Activated T-helper 1 cell treated with anti-CD3 and anti-CD28 coated beads, Interleukin-2, amount 50 U/mL, for 16 hours (primary cell): Measurements from ENCODE around the gene CCSER2.
A peak's percentile ranks its signal among the peaks of the same experiment; 100 is the strongest.
"Not testable (repeated sequence)": the region's sequence is repeated elsewhere in the genome, so short reads cannot be mapped to it uniquely, and the experiment has no call there.

Source experiments
- DNase-seq, 2 donors: peaks; one replicate each; pipeline ENCODE4 v3.0.0-alpha.2; 2020; ENCODE audit warnings: low read depth in 1 of 2, low spot score in 1 of 2

Gene CCSER2

GRCh38 chr10:84388148-84388547 lies 59.8 kb downstream of the CCSER2 start:
- no peak for DNase-seq

GRCh38 chr10:84390364-84390763 lies 62.0 kb downstream of the CCSER2 start:
- no peak for DNase-seq

- DNase-seq = no peak
These were observed 62.9 kb downstream of the CCSER2 start for GRCh38 chr10:84391326-84391725.

GRCh38 chr10:84392181-84392580 lies 63.8 kb downstream of the CCSER2 start:
- no peak for DNase-seq

GRCh38 chr10:84395581-84395980 lies 67.2 kb downstream of the CCSER2 start:
- DNase-seq = no peak

- DNase-seq = no peak
These were observed 69.4 kb downstream of the CCSER2 start for GRCh38 chr10:84397735-84398144.

DNA sequence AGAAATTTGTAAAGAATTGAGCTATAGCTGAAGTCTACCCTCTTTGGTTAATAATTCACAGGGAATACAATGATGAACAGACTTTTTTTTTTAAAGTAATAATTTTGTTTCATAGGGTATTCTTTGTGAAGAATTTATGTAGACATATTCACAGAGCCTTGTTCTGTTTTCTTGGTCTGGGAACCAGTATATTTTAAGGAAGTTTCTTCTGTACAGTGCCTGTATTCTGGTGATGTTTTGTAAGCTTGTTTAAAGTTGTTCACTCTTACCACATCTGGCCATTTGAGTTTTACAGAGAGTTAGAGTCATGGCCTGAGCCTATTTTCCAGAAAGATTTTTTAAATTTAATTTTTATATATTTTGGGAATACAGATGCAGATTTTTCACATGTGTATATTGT lies 70.3 kb downstream of the CCSER2 start:
- DNase-seq = no peak

GRCh38 chr10:84401854-84402611 lies 73.6 kb downstream of the CCSER2 start:
- DNase-seq = no peak

DNA sequence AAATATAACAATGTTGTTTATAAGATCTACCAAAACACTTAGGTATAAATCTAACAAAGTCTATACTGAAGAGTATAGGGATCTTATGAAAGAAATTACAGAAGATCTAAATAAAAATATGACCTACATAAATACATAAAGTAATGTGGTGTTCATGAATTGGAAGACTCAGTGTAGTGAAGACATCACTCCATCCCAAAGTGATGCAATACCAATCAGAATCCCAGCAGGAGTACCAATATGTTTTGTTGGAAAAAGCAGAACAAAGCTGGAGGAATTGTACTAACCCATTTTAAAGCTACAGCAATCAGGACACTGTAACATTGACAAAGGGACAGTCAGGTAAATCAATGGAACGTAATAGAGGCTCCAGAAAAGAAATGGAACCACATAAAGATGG lies 76.4 kb downstream of the CCSER2 start:
- DNase-seq = no peak

GRCh38 chr10:84405662-84406061 lies 77.3 kb downstream of the CCSER2 start:
- no peak for DNase-seq

DNA sequence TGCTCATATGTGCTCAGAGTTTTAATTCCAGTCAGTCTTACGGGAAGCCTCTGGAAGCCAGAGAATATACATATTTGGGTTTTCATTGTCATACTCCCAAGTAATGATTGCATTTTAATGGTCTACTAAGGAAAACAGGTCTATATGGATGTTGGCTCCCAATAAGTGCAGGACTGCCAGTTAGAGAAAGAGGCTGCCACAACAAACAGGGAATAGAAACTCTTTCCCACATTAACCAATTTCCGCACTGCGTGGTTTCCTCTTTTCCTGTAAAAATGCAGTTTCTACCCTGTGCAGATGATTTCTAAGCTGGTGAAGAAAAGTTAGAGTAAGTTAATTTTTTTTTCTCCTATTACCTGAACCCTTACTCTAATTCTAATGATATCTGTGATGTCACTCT lies 78.2 kb downstream of the CCSER2 start:
- no peak for DNase-seq

GRCh38 chr10:84407388-84408049 lies 79.1 kb downstream of the CCSER2 start:
- no peak for DNase-seq

DNA sequence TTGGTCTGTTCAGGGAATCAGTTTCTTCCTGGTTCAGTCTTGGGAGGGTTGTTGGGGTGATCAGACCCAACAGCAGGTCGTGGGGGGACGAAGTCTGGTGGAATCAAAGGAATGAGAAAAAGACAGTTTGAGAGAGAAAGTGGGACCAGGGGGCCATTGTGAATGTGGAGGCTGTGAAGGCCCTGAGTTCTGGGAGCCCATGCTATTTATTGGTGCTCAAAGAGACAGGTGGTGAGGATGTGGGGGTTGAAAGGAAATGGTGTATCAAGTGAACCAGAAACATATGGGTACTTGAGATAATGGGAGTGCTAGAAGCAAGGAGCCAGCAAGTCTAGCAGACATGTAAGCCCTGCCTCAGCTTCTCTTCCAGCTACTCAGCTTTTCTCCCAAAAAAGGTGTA lies 84.1 kb downstream of the CCSER2 start:
- DNase-seq = no peak

- DNase-seq = not testable (repeated sequence)
These were observed 85.7 kb downstream of the CCSER2 start for GRCh38 chr10:84414110-84414509.

- DNase-seq = no peak
These were observed 87.3 kb downstream of the CCSER2 start for GRCh38 chr10:84415539-84416244.

- DNase-seq = no peak
These were observed 87.8 kb downstream of the CCSER2 start for GRCh38 chr10:84416245-84416555.

DNA sequence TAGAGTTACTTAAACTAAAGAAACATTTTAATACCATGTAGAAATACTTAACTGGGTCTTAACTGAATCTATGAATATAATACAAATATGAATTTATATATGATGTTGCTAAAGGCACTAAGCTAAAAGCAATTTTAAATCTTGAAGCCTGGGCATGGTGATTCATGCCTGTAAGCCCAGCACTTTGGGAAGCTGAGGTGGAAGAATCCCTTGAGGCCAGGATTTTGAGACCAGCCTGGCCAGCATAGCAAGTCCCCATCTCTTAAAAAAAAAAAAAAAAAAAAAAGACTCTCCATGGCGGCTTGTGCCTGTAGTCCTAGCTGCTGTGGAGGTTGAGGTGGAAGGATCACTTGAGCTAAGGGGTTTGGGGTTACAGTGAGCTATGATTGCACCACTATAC lies 95.3 kb downstream of the CCSER2 start:
- DNase-seq = no peak

DNA sequence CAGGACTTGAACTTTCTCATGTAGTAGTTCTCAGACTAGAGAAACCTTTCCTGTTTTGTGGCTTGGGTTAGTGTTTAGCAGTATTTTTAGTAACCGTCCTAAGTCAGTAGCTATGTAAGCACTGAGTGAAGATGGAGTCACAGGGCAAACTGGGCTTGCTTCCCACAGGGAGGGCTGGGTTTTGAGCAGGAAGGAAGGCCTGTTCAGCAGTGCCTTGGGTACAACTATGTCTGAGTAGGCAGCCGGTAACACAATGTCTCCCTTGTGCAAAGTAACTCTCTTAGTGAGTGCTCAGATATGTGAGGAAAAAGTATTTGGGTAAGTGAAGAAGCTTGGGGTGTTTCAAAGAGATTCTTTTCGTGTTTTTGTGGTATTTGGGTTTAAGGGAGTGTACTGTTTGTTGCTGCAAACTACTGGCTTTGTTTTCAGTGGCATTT lies 96.4 kb downstream of the CCSER2 start:
- DNase-seq = no peak

DNA sequence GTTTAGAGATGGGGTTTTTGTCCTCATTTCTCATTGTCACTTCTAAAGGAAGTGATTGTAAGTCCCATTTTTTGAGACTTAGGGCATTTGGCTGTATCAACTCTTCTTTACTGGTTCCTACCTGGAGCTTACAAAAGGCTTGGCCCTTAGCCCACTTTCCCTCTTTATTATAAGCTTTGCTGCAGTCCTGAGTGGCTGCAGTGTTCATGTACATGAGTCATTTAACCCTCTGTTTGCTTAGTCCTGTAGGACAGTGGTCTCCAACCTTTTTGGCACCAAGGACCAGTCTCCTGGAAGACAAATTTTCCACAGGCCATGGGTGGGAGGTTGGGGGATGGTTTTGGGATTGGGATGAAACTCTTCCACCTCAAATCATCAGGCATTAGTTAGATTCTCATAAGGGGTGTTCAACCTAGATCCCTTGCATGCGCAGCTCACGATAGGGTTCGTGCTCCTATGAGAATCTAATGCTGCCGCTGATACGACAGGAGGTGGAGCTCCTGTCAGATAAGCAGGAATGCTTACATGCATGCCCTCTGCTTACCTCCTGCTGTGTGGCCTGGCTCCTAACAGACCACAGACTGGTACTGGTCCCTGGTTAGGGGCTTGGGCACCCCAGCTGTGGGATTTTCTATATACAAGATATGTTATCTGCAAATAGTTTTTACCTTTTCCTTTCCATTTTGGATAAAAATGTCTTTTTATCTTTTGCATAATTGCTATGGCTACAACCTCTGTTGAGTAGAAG lies 99.7 kb downstream of the CCSER2 start:
- no peak for DNase-seq

GRCh38 chr10:84428711-84429110 lies 100.3 kb downstream of the CCSER2 start:
- DNase-seq = no peak

DNA sequence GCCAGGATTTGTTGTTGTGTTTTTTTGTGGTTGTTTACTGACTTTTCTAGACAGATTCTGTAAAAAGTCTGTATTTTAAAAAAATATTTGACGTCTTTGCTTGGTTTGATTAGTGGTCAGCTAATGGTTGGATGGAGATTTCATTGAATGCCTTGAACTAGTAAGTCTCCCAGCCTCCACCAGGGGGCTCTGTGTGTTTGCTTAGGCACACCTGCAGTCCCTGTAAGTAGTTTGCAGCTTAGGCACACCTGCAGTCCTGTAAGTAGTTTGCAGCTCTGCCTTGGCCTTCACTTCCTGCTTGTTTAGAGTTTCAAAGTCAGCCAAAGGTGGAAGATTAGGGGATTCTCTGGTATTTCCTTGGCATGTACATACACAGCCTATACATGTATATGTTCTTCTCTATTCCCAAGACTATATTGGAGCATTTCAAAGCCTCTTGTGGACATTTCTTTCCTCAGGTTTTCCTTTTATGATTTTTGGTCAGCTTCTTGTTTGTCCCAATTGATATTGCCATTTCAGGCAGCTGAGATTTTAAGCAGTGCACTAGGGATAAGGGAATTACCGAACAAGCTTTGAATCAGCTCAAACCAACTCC lies 101.6 kb downstream of the CCSER2 start:
- DNase-seq = peak; percentile 25 to 43
